ENCODE results near the gene ACCS. TPM values are rescaled to one million over a fixed set of nuclear protein-coding genes. Genes with fewer than 3 reads are reported as not detected.
A peak's percentile ranks its signal among the peaks of the same experiment; 100 is the strongest.

The ACCS gene
- total RNA-seq, 4 donors from 2014 or later, result 17.4 to 54.1 (median 30.1) TPM

DNA sequence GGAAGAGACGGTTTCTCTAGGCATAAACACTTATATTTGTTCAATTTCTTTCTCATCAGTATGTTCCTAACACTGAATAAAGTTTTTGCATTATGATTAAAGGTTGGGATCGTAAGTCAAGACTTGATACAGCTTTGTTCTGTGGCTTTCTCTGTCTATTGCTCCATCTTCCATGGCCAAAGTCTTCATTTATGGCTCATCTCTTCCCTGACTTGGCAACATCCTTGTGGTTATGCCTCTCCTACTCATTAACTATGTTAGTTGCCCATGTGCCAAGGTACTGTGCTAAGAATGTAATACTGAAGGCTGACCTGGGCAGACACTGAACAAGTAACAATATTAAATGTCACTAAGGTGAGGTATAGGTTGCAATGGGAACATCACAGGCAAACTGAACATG, 19.9 kb upstream of the ACCS start:
- Histone ChIP-seq H3K9me3 (peaks cover 3% of the 10 kb centered on the region), H3K36me3 (no peaks in the 10 kb centered on the region), H3K4me1 (no peaks in the 10 kb centered on the region), H3K27ac (no peak overlapping the region), H3K27me3 (no peaks in the 10 kb centered on the region), H3K4me3 (no peak overlapping the region)
- TF ChIP-seq POLR2AphosphoS5 (IDR thresholded peaks at IDR 0.05) (no peak), POLR2A (IDR thresholded peaks at IDR 0.05) (no peak), EP300 (IDR thresholded peaks at IDR 0.05) (no peak), CTCF (IDR thresholded peaks at IDR 0.05) (no peak)
- DNase-seq (ENCODE audit: low spot score in 2 of 2), result no peak
- WGBS, result 91% methylated on average over 2 of the region's 2 CpGs

DNA sequence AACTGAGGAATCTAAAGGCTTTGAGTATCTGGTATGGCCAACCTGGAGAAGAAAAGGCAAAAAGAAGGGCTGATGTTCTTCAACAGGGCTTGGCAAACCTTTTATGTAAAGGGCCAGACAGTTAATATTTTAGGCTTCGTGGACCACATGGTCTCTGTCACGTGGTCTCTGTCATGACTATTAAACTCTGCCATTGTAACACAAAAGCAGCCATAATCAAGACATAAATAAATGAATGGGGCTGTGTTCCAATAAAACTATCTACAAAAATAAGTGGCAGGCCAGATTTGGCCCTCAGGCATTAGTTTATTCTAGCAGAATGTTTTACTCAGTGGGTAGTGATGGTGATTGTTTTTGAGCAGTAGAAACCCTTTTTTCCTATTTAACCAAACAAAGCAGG, 18.8 kb upstream of the ACCS start:
- H3K4me1 ChIP-seq, result no peaks in the 10 kb centered on the region
- TF ChIP-seq POLR2A (IDR thresholded peaks at IDR 0.05) (no peak), POLR2AphosphoS5 (IDR thresholded peaks at IDR 0.05) (no peak)
- 71% methylated on average over 2 of the region's 2 CpGs for WGBS
- no peak for DNase-seq (ENCODE audit: low spot score in 2 of 2)
- no peak overlapping the region for H3K4me3 ChIP-seq
- no peaks in the 10 kb centered on the region for H3K36me3 ChIP-seq
- no peaks in the 10 kb centered on the region for H3K9me3 ChIP-seq
- H3K27me3 ChIP-seq, result no peaks in the 10 kb centered on the region
- no peak overlapping the region for H3K27ac ChIP-seq

DNA sequence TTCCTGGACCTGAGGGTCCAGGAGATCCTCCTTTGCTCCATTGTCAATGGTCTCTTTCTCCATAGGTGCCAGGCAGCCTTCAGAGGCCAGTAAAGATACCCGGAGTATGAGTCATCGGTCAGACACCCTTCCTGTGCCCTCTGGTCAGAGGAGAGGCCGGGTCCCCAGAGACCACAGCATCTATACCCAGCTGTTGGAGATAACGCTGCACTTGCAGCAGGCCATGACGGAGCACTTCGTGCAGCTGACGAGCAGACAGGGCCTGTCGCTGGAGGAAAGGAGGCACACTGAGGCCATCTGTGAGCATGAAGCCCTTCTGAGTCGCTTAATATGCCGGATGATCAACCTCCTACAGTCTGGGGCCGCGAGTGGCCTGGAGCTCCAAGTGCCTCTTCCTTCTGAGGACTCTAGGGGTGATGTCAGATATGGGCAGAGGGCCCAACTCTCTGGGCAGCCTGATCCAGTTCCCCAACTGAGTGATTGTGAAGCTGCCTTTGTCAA, 18.1 kb upstream of the ACCS start, which contains the start of gene ACCSL:
Gene ACCSL (plus strand): TSS at position 51 of the 501 bp plus-strand sequence. CDS start 56 bp downstream, at position 107.
- Histone ChIP-seq H3K9me3 (no peaks in the 10 kb centered on the region), H3K36me3 (no peaks in the 10 kb centered on the region), H3K4me3 (no peak within 1 kb of the TSS), H3K27ac (no peak within 1 kb of the TSS), H3K27me3 (no peaks in the 10 kb centered on the region), H3K4me1 (no peaks in the 10 kb centered on the region)
- WGBS, result 54% methylated on average over 9 of the region's 12 CpGs
- TF ChIP-seq EP300 (IDR thresholded peaks at IDR 0.05), result no peak
- TF ChIP-seq CTCF (IDR thresholded peaks at IDR 0.05), result no peak
- TF ChIP-seq POLR2A (IDR thresholded peaks at IDR 0.05), result no peak
- no peak for TF ChIP-seq POLR2AphosphoS5 (IDR thresholded peaks at IDR 0.05)
- DNase-seq (ENCODE audit: low spot score in 2 of 2), result peak in 1 of 2 donors; percentile 55

DNA sequence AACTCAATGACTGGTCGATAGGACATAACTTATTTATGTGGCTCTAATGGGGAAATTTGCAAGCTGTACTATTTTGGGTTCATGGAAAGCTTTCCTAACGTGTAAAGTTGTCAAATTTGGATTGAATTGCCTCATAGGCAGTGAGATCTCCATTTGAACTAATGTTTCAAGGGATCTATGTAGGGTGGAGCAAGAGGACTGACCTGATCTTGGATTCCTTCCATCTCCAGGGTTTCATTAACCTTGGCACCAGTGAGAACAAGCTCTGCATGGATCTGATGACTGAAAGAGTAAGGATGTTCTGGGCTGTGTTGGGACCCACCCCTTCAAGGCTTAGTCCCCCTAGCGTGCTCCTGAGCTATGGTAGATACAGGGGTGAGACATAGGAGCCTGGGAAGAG, 16.2 kb upstream of the ACCS start:
- TF ChIP-seq POLR2AphosphoS5 (IDR thresholded peaks at IDR 0.05) (no peak), CTCF (IDR thresholded peaks at IDR 0.05) (no peak), EP300 (IDR thresholded peaks at IDR 0.05) (no peak), POLR2A (IDR thresholded peaks at IDR 0.05) (no peak)
- WGBS, result 77% methylated on average over 3 of the region's 3 CpGs
- Histone ChIP-seq H3K4me1 (no peaks in the 10 kb centered on the region), H3K9me3 (no peaks in the 10 kb centered on the region), H3K4me3 (no peak overlapping the region), H3K27ac (no peak overlapping the region), H3K27me3 (no peaks in the 10 kb centered on the region), H3K36me3 (no peaks in the 10 kb centered on the region)
- DNase-seq (ENCODE audit: low spot score in 2 of 2), result peak in 1 of 2 donors; percentile 13

DNA sequence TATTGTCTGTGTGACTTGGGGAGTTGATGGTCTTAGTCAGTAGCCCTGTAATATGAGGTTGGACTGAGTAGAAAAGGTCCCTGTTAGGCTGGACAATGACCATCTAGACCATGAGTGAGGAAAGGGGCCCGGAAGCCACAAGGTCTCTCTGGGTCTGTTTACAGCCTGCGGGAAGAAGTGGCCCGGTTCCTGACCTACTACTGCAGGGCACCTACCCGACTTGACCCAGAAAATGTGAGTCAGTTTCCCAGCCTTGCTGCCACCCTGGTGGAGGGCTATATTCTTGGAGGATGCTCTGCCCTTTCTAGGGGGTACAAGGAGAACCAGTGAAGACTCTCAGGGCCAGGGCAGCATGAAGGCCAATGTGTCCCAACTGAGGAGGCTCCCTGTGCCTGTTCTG, 14.9 kb upstream of the ACCS start:
- no peaks in the 10 kb centered on the region for H3K36me3 ChIP-seq
- H3K27ac ChIP-seq, result no peak overlapping the region
- no peak for TF ChIP-seq CTCF (IDR thresholded peaks at IDR 0.05)
- TF ChIP-seq EP300 (IDR thresholded peaks at IDR 0.05), result no peak
- no peak for TF ChIP-seq POLR2AphosphoS5 (IDR thresholded peaks at IDR 0.05)
- TF ChIP-seq POLR2A (IDR thresholded peaks at IDR 0.05), result no peak
- peak in 1 of 2 donors; percentile 35 for DNase-seq (ENCODE audit: low spot score in 2 of 2)
- WGBS, result 90% methylated on average over 4 of the region's 4 CpGs
- H3K27me3 ChIP-seq, result no peaks in the 10 kb centered on the region
- no peak overlapping the region for H3K4me3 ChIP-seq
- H3K9me3 ChIP-seq, result no peaks in the 10 kb centered on the region
- H3K4me1 ChIP-seq, result no peaks in the 10 kb centered on the region

GRCh38 chr11:44057340-44057739, 8.7 kb upstream of the ACCS start:
- no peaks in the 10 kb centered on the region for H3K9me3 ChIP-seq
- WGBS, result 80% methylated on average over 6 of the region's 6 CpGs
- no peak for TF ChIP-seq EP300 (IDR thresholded peaks at IDR 0.05)
- no peak for TF ChIP-seq POLR2A (IDR thresholded peaks at IDR 0.05)
- no peak for TF ChIP-seq CTCF (IDR thresholded peaks at IDR 0.05)
- no peak for TF ChIP-seq POLR2AphosphoS5 (IDR thresholded peaks at IDR 0.05)
- H3K36me3 ChIP-seq, result no peaks in the 10 kb centered on the region
- H3K4me1 ChIP-seq, result no peaks in the 10 kb centered on the region
- peak in 1 of 2 donors; percentile 28 for DNase-seq (ENCODE audit: low spot score in 2 of 2)
- no peaks in the 10 kb centered on the region for H3K27me3 ChIP-seq
- H3K27ac ChIP-seq, result no peak overlapping the region
- no peak overlapping the region for H3K4me3 ChIP-seq

Measured in suprapubic skin (tissue), 4 donors.